AG04449 (cell line): ENCODE measurements around the gene PEX5L.

Source experiments
- CTCF ChIA-PET: fragments of 350-600 bp; formaldehyde crosslinking; extraction: SDS; loops from one replicate; lab custom pipeline; 2021; ENCODE audit warnings: antibody characterized with exemption; lab: Yijun Ruan, JAX
- POLR2A ChIA-PET: fragments of 400-600, 350-600 bp; formaldehyde crosslinking; extraction: SDS; loops from one replicate; lab custom pipeline; 2020; ENCODE audit warnings: antibody characterized with exemption, inconsistent platforms; lab: Yijun Ruan, JAX
- DNase-seq: peaks from one replicate; pipeline ENCODE4 v3.0.0-alpha.2; 2010; ENCODE audit warnings: low read depth, low spot score
- H3K4me3 ChIP-seq: 2 replicates; pipeline ENCODE4 v1.5.1; 2011; ENCODE audit warnings: low read depth, mild to moderate bottlenecking, control low read depth, low read length
- CTCF ChIP-seq: IDR thresholded peaks from one replicate; pipeline ENCODE4 v1.5.1; 2011; ENCODE audit warnings: mild to moderate bottlenecking, moderate library complexity, low read length, control low read depth, inconsistent platforms; ENCODE audit not compliant: insufficient read depth; ENCODE audit errors: missing control alignments

Gene PEX5L

DNA sequence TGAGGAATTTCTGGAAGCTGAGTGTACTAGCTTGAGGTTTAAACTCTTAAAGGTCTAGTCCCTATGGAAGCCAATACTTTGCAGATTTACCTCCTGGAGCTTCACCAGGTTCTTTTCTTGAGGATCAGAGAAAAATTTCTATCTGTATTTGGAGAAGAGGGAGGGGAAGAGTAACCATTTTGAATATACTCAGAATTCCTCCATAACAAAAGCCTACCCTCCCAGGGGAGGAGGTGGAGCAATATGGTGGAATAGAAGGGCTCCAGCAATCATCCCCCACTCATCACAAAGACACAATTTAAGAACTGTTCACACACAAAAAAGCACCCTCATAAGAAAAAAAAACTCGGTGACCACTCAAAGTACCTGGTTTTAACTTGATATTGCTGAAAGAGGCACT lies 36.0 kb upstream of the PEX5L start:
- ChIA-PET CTCF (no interaction called here), POLR2A (no interaction called here)
- DNase-seq = no peak
- H3K4me3 ChIP-seq = no peak overlapping the region
- TF ChIP-seq CTCF = no peak

GRCh38 chr3:180070925-180071324 lies 34.2 kb upstream of the PEX5L start:
- H3K4me3 ChIP-seq = no peak overlapping the region
- no peak for TF ChIP-seq CTCF
- CTCF ChIA-PET = no interaction called here
- POLR2A ChIA-PET = no interaction called here
- no peak for DNase-seq

GRCh38 chr3:180068023-180068422 lies 31.3 kb upstream of the PEX5L start:
- CTCF ChIA-PET = no interaction called here
- POLR2A ChIA-PET = no interaction called here
- TF ChIP-seq CTCF = no peak
- DNase-seq = no peak
- no peak overlapping the region for H3K4me3 ChIP-seq

GRCh38 chr3:180066598-180066997 lies 29.9 kb upstream of the PEX5L start:
- no peak for DNase-seq
- POLR2A ChIA-PET = no interaction called here
- TF ChIP-seq CTCF = no peak
- CTCF ChIA-PET = no interaction called here
- H3K4me3 ChIP-seq = no peak overlapping the region

DNA sequence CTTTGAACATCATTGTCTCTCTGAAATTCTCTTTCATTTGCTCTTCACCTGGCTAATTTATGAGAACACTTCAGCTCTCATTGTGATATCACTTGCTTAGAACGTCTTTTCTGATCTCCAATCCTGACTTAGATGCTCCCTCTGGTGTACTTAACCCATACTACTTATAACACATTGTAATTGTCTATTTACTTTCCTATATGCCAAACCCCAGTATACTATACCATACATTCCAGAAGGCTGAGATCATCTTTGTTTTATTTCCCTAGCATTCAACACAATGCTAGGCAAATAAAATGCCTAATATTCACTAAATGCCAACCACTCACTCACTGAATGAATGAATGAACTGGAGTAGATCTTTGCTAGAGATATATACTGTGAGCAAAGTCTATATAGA lies 27.0 kb upstream of the PEX5L start:
- ChIA-PET CTCF (no interaction called here), POLR2A (no interaction called here)
- TF ChIP-seq CTCF = no peak
- H3K4me3 ChIP-seq = no peak overlapping the region
- no peak for DNase-seq

DNA sequence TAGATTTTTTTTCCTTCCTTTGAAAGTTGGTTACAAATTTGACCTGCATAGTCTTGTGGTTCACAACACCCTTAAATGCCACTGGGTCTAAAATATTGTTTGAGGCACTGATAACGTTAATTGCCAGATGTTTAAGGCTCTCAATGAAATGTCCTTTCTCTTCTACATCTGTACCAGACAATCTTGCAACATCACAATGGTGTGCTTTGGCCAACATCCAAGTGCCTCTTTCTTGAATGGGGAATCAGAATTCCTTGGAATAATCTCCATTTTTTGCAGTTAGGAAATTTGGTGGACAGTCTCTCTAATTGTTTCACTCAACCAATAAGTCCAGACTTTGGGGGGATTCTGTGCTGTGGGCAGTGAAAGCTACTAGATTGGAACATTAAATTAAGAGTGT lies 26.0 kb upstream of the PEX5L start:
- no peak overlapping the region for H3K4me3 ChIP-seq
- DNase-seq = no peak
- CTCF ChIA-PET = no interaction called here
- POLR2A ChIA-PET = no interaction called here
- no peak for TF ChIP-seq CTCF

GRCh38 chr3:180059356-180059755 lies 22.6 kb upstream of the PEX5L start:
- POLR2A ChIA-PET = no interaction called here
- H3K4me3 ChIP-seq = no peak overlapping the region
- DNase-seq = peak; percentile 34
- CTCF ChIA-PET = no interaction called here
- TF ChIP-seq CTCF = no peak
